DOHH2 (cell line): ENCODE results near the gene ADGB.

Experiments used
- H3F3A ChIP-seq: fragments of 200-600 bp; sonication (generic), shearing (Covaris generic); 2 replicates; pipeline ENCODE4 v1.6.0; 2016; ENCODE audit warnings: antibody characterized with exemption, mild to moderate bottlenecking; ENCODE audit not compliant: control insufficient read depth, insufficient read depth
- H3K27ac ChIP-seq: fragments of 200-600 bp; sonication (generic); 2 replicates; pipeline ENCODE4 v1.5.1; 2014; ENCODE audit warnings: low read depth, mild to moderate bottlenecking, low read length, moderate library complexity
- H3K27me3 ChIP-seq: fragments of 200-600 bp; sonication (generic); 2 replicates; pipeline ENCODE4 v1.6.1; 2014; ENCODE audit warnings: mild to moderate bottlenecking, low read length, mixed read lengths; ENCODE audit not compliant: control insufficient read depth
- H3K36me3 ChIP-seq: fragments of 200-600 bp; sonication (generic); 2 replicates; pipeline ENCODE4 v1.6.1; 2014; ENCODE audit warnings: mild to moderate bottlenecking, low read length, moderate library complexity, mixed read lengths; ENCODE audit not compliant: control insufficient read depth
- H3K4me1 ChIP-seq: fragments of 200-600 bp; sonication (generic); 2 replicates; pipeline ENCODE4 v1.6.1; 2014; ENCODE audit warnings: mild to moderate bottlenecking, low read length, mixed read lengths; ENCODE audit not compliant: control insufficient read depth
- H3K4me2 ChIP-seq: fragments of 200-600 bp; sonication (generic); 2 replicates; pipeline ENCODE4 v1.6.0; 2014; ENCODE audit warnings: mild to moderate bottlenecking, low read length, moderate library complexity
- H3K4me3 ChIP-seq: fragments of 200-600 bp; sonication (generic); 2 replicates; pipeline ENCODE4 v1.5.1; 2014; ENCODE audit warnings: mild to moderate bottlenecking, low read length, mixed read lengths
- H3K79me2 ChIP-seq: fragments of 200-600 bp; sonication (generic); 2 replicates; pipeline ENCODE4 v1.6.1; 2014; ENCODE audit warnings: mild to moderate bottlenecking, low read length, mixed read lengths; ENCODE audit not compliant: control insufficient read depth
- H3K9me2 ChIP-seq: fragments of 200-600 bp; sonication (generic); replicated peaks from 2 replicates; pipeline ENCODE4 v1.6.1; 2014; ENCODE audit warnings: mild to moderate bottlenecking, low read length, mixed read lengths; ENCODE audit not compliant: control insufficient read depth
- H3K9me3 ChIP-seq: fragments of 200-600 bp; sonication (generic); 2 replicates; pipeline ENCODE4 v1.6.1; 2014; ENCODE audit warnings: antibody characterized with exemption, low read length, mixed read lengths; ENCODE audit not compliant: control insufficient read depth, insufficient read depth
- H4K20me1 ChIP-seq: fragments of 200-600 bp; sonication (generic); 2 replicates; pipeline ENCODE4 v1.6.0; 2014; ENCODE audit warnings: low read depth, mild to moderate bottlenecking, antibody characterized with exemption, low read length, moderate library complexity; ENCODE audit not compliant: control insufficient read depth, insufficient read depth
- CTCF ChIP-seq: fragments of 200-600 bp; sonication (generic); IDR thresholded peaks from one replicate; pipeline ENCODE4 v1.5.1; 2014; ENCODE audit warnings: antibody characterized with exemption, mild to moderate bottlenecking, low read depth, low read length; ENCODE audit not compliant: poor library complexity, severe bottlenecking
- EZH2phosphoT487 ChIP-seq: fragments of 200-600 bp; sonication (generic); IDR thresholded peaks from 2 replicates; pipeline ENCODE4 v1.6.1; 2017; ENCODE audit warnings: borderline replicate concordance, mild to moderate bottlenecking, antibody characterized with exemption, low read length, moderate library complexity, mixed read lengths

ADGB gene

GRCh38 chr6:146574211-146574610 is 24.6 kb upstream of the ADGB start:
- no peaks in the 10 kb centered on the region for H3K27me3 ChIP-seq
- no peaks in the 10 kb centered on the region for H3F3A ChIP-seq
- no peaks in the 10 kb centered on the region for H3K36me3 ChIP-seq
- no peak overlapping the region for H3K27ac ChIP-seq
- H3K9me2 ChIP-seq: no peaks in the 10 kb centered on the region
- no peak overlapping the region for H3K4me2 ChIP-seq
- no peak for TF ChIP-seq EZH2phosphoT487
- no peak for TF ChIP-seq CTCF
- H4K20me1 ChIP-seq: no peaks in the 10 kb centered on the region
- H3K79me2 ChIP-seq: no peaks in the 10 kb centered on the region
- H3K4me3 ChIP-seq: no peak overlapping the region
- H3K9me3 ChIP-seq: no peaks in the 10 kb centered on the region
- no peaks in the 10 kb centered on the region for H3K4me1 ChIP-seq

DNA sequence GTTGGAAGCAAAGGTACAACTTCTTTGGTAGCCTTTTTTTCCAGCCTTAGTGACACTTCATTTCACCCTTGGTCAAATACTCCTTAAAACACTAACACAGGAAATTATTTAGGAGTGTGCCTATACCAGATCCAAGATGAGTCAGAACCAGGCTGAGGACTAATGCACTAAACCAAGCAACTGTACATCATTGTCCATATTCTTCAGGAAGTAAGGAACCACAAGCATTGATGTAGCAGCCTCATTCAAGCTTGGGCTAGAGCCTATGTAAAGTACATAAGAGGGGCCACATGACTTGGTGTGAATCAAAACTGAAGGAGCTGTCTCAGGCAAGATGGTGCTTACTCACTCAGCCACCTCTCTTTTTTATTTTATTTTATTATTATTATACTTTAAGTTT is 20.7 kb upstream of the ADGB start:
- no peaks in the 10 kb centered on the region for H3K27me3 ChIP-seq
- no peak overlapping the region for H3K4me3 ChIP-seq
- no peak overlapping the region for H3K4me2 ChIP-seq
- H3F3A ChIP-seq: no peaks in the 10 kb centered on the region
- H4K20me1 ChIP-seq: no peaks in the 10 kb centered on the region
- H3K27ac ChIP-seq: no peak overlapping the region
- no peak for TF ChIP-seq CTCF
- no peak for TF ChIP-seq EZH2phosphoT487
- H3K79me2 ChIP-seq: no peaks in the 10 kb centered on the region
- no peaks in the 10 kb centered on the region for H3K9me2 ChIP-seq
- no peaks in the 10 kb centered on the region for H3K36me3 ChIP-seq
- H3K4me1 ChIP-seq: no peaks in the 10 kb centered on the region
- H3K9me3 ChIP-seq: no peaks in the 10 kb centered on the region

DNA sequence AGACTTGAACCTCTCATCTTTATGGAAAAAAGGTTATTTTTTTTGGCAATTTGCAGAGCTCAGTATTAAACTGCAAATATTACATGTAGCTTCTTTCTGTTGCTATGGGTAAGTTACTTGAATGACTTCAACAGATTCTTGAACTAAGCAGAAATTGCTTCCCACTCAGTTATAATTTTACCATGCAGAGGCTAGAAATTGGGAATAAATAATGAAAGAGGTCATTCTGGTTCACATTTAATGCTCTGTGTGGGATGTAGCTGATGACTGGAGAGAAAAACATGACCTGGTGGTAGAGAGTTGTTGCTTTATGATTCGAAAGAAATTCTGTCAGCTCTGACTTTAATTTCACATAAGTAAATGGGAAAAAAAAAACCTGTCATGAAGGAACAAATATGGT is 16.8 kb upstream of the ADGB start:
- H3K4me1 ChIP-seq: no peaks in the 10 kb centered on the region
- H3K36me3 ChIP-seq: no peaks in the 10 kb centered on the region
- no peak overlapping the region for H3K4me2 ChIP-seq
- H3K9me3 ChIP-seq: no peaks in the 10 kb centered on the region
- no peaks in the 10 kb centered on the region for H4K20me1 ChIP-seq
- H3K4me3 ChIP-seq: no peak overlapping the region
- H3K79me2 ChIP-seq: no peaks in the 10 kb centered on the region
- H3K9me2 ChIP-seq: no peaks in the 10 kb centered on the region
- H3K27me3 ChIP-seq: no peaks in the 10 kb centered on the region
- TF ChIP-seq EZH2phosphoT487: no peak
- no peak for TF ChIP-seq CTCF
- no peaks in the 10 kb centered on the region for H3F3A ChIP-seq
- no peak overlapping the region for H3K27ac ChIP-seq

- no peaks in the 10 kb centered on the region for H3K79me2 ChIP-seq
- no peak overlapping the region for H3K4me3 ChIP-seq
- H3K9me3 ChIP-seq: no peaks in the 10 kb centered on the region
- H3K4me2 ChIP-seq: no peak overlapping the region
- no peak overlapping the region for H3K27ac ChIP-seq
- H3K4me1 ChIP-seq: no peaks in the 10 kb centered on the region
- no peaks in the 10 kb centered on the region for H4K20me1 ChIP-seq
- H3K9me2 ChIP-seq: no peaks in the 10 kb centered on the region
- TF ChIP-seq EZH2phosphoT487: no peak
- TF ChIP-seq CTCF: no peak
- H3K27me3 ChIP-seq: no peaks in the 10 kb centered on the region
- no peaks in the 10 kb centered on the region for H3F3A ChIP-seq
- H3K36me3 ChIP-seq: no peaks in the 10 kb centered on the region
Measured at GRCh38 chr6:146582857-146583256, 15.9 kb upstream of the ADGB start.
